Measurements from ENCODE around the gene SOAT2.
"Not testable (repeated sequence)": the region's sequence is repeated elsewhere in the genome, so short reads cannot be mapped to it uniquely, and the experiment has no call there.

Gene SOAT2

DNA sequence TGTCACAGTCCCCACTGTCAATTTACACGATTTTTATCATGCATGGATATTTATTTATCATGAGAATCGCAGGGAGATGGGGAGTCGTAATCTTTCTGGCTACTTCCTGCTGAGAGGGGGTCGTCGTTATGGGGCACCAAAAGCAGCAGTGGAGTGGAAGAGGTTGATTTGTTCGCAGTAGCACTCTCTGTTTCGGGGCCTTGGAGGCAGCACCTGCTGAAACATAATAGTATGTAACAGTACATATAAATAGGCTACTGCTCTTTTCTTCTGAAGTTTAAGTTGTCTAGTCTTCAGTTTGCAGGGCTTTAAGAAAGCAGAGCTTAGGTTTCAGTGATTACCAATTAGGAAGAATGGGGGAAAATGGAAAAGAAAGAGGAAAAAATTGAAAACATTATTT is 3.8 kb downstream of the SOAT2 start:
- TF ChIP-seq EZH2phosphoT487 (IDR thresholded peaks at IDR 0.05; ENCODE audit: low read length) (no peak), EZH2 (optimal IDR thresholded peaks at IDR 0.05; ENCODE audit: low read depth, low read length) (no peak)
- TF ChIP-seq, protein P1, sequence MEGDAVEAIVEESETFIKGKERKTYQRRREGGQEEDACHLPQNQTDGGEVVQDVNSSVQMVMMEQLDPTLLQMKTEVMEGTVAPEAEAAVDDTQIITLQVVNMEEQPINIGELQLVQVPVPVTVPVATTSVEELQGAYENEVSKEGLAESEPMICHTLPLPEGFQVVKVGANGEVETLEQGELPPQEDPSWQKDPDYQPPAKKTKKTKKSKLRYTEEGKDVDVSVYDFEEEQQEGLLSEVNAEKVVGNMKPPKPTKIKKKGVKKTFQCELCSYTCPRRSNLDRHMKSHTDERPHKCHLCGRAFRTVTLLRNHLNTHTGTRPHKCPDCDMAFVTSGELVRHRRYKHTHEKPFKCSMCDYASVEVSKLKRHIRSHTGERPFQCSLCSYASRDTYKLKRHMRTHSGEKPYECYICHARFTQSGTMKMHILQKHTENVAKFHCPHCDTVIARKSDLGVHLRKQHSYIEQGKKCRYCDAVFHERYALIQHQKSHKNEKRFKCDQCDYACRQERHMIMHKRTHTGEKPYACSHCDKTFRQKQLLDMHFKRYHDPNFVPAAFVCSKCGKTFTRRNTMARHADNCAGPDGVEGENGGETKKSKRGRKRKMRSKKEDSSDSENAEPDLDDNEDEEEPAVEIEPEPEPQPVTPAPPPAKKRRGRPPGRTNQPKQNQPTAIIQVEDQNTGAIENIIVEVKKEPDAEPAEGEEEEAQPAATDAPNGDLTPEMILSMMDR (IDR thresholded peaks at IDR 0.05; ENCODE audit: low read length): no peak
- H3K4me1 ChIP-seq (ENCODE audit: low read length): peaks cover 26% of the 10 kb centered on the region
- no peaks in the 10 kb centered on the region for H4K20me1 ChIP-seq (ENCODE audit: insufficient read depth, low read length)
- peak; percentile 51 for DNase-seq
- no peaks in the 10 kb centered on the region for H3K79me2 ChIP-seq (ENCODE audit: low read length)
- H3K4me2 ChIP-seq (ENCODE audit: low read depth, low read length): no peak overlapping the region
- H3K27ac ChIP-seq (ENCODE audit: low read length): peak overlapping the region; percentile 9; the same call in 1 of the 2 replicates
- no peaks in the 10 kb centered on the region for H3K9me3 ChIP-seq (replicated peaks; ENCODE audit: insufficient read depth, low read length)
- no peaks in the 10 kb centered on the region for H3K36me3 ChIP-seq (replicated peaks; ENCODE audit: insufficient read depth, low read length)
- H2AFZ ChIP-seq (ENCODE audit: low read length): no peak overlapping the region
- H3K9me2 ChIP-seq (replicated peaks; ENCODE audit: insufficient read depth, low read length): no peaks in the 10 kb centered on the region
- peaks cover 23% of the 10 kb centered on the region; the same call in 1 of the 2 replicates for H3F3A ChIP-seq (ENCODE audit: insufficient read depth, low read length)
- no peaks in the 10 kb centered on the region for H3K27me3 ChIP-seq (replicated peaks; ENCODE audit: insufficient read depth, low read length)
- no peak overlapping the region for H3K9ac ChIP-seq (ENCODE audit: low read length)
- H3K4me3 ChIP-seq (ENCODE audit: low read length): no peak overlapping the region

DNA sequence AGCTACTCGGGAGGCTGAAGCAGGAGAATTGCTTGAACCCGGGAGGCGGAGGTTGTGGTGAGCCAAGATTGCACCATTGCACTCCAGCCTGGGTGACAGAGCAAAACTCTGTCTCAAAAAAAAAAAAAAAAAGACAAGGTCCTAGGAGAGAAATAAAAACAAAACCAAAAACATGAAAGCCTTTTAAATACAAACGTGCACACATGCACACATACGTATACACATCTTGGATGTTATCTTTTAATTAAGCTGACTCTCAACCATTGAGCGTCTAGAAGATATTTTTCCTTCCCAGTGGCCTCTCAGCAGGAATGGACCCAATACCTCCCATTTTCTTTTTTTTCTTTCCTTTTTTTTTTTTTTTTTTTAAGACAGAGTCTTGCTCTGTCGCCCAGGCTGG is 9.1 kb downstream of the SOAT2 start:
- not testable (repeated sequence) for H3K4me3 ChIP-seq (ENCODE audit: low read length); H3K36me3 ChIP-seq (replicated peaks; ENCODE audit: insufficient read depth, low read length); H3K4me1 ChIP-seq (ENCODE audit: low read length); H3K9ac ChIP-seq (ENCODE audit: low read length); H4K20me1 ChIP-seq (ENCODE audit: insufficient read depth, low read length); H3K27ac ChIP-seq (ENCODE audit: low read length); H3K9me2 ChIP-seq (replicated peaks; ENCODE audit: insufficient read depth, low read length); H3K27me3 ChIP-seq (replicated peaks; ENCODE audit: insufficient read depth, low read length); DNase-seq; H2AFZ ChIP-seq (ENCODE audit: low read length); H3K4me2 ChIP-seq (ENCODE audit: low read depth, low read length); H3K9me3 ChIP-seq (replicated peaks; ENCODE audit: insufficient read depth, low read length); H3F3A ChIP-seq (ENCODE audit: insufficient read depth, low read length); H3K79me2 ChIP-seq (ENCODE audit: low read length)

DNA sequence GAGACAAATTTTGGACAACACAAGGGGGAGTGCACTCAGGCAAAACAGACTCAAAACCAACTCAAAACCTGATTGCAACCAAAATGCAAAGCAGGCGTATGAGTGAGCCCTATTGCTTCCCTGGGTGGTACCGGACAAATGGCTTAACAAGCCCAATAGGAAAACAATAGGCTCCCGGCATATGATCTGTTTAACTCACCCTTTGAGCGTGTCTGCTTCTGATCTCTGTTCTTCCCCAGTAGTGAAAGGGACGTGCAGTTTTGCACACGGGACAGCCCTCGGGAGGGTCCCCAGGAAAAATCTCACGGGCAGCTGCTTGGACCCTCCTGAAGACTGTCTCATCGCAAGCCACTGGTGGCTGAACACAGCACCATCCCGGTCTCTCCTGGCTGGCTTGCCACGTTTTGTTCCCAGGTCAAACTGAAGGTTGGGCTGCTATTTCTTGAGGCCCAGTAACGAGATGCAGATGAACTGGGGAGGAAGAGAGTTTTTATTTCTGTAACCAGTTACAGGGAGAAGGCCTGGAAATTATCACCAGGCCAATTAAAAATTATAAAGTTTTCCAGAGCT is 9.9 kb downstream of the SOAT2 start:
- H3F3A ChIP-seq (ENCODE audit: insufficient read depth, low read length): no peaks in the 10 kb centered on the region
- H3K9me3 ChIP-seq (replicated peaks; ENCODE audit: insufficient read depth, low read length): no peaks in the 10 kb centered on the region
- no peak overlapping the region for H3K4me2 ChIP-seq (ENCODE audit: low read depth, low read length)
- no peak for TF ChIP-seq EZH2phosphoT487 (IDR thresholded peaks at IDR 0.05; ENCODE audit: low read length)
- TF ChIP-seq, protein P1 (IDR thresholded peaks at IDR 0.05; ENCODE audit: low read length): no peak
- TF ChIP-seq EZH2 (optimal IDR thresholded peaks at IDR 0.05; ENCODE audit: low read depth, low read length): no peak
- H4K20me1 ChIP-seq (ENCODE audit: insufficient read depth, low read length): no peaks in the 10 kb centered on the region
- no peaks in the 10 kb centered on the region for H3K79me2 ChIP-seq (ENCODE audit: low read length)
- no peaks in the 10 kb centered on the region for H3K4me1 ChIP-seq (ENCODE audit: low read length)
- H3K9ac ChIP-seq (ENCODE audit: low read length): no peak overlapping the region
- no peaks in the 10 kb centered on the region for H3K36me3 ChIP-seq (replicated peaks; ENCODE audit: insufficient read depth, low read length)
- no peaks in the 10 kb centered on the region for H3K27me3 ChIP-seq (replicated peaks; ENCODE audit: insufficient read depth, low read length)
- no peak overlapping the region for H3K27ac ChIP-seq (ENCODE audit: low read length)
- H3K4me3 ChIP-seq (ENCODE audit: low read length): no peak overlapping the region
- DNase-seq: no peak
- no peaks in the 10 kb centered on the region for H3K9me2 ChIP-seq (replicated peaks; ENCODE audit: insufficient read depth, low read length)
- no peak overlapping the region for H2AFZ ChIP-seq (ENCODE audit: low read length)

DNA sequence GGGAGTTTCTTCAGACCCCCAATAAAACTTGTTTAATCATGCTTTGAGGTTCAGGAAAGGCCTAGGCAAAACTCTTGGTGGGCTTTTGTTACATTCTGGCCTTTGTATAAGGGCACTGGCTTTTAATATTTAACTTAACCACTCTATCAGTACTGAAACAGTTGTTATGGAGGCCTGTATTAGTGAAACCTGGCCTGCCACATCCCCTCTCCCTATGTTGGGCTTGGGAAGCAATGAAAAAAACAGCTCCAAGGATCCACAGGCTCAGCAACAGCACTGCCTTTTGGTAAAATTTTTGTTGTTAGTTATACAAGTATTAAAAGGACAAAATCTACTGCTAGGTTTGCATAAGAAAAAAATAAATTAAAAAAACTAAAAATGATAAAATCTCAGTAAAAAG is 10.7 kb downstream of the SOAT2 start:
- H4K20me1 ChIP-seq (ENCODE audit: insufficient read depth, low read length): no peaks in the 10 kb centered on the region
- H3K4me2 ChIP-seq (ENCODE audit: low read depth, low read length): no peak overlapping the region
- no peak overlapping the region for H2AFZ ChIP-seq (ENCODE audit: low read length)
- no peaks in the 10 kb centered on the region for H3K79me2 ChIP-seq (ENCODE audit: low read length)
- H3K9me3 ChIP-seq (replicated peaks; ENCODE audit: insufficient read depth, low read length): no peaks in the 10 kb centered on the region
- no peaks in the 10 kb centered on the region for H3K9me2 ChIP-seq (replicated peaks; ENCODE audit: insufficient read depth, low read length)
- TF ChIP-seq EZH2 (optimal IDR thresholded peaks at IDR 0.05; ENCODE audit: low read depth, low read length): no peak
- TF ChIP-seq, protein P1 (IDR thresholded peaks at IDR 0.05; ENCODE audit: low read length): no peak
- no peak for TF ChIP-seq EZH2phosphoT487 (IDR thresholded peaks at IDR 0.05; ENCODE audit: low read length)
- DNase-seq: no peak
- H3F3A ChIP-seq (ENCODE audit: insufficient read depth, low read length): no peaks in the 10 kb centered on the region
- no peak overlapping the region for H3K4me3 ChIP-seq (ENCODE audit: low read length)
- no peaks in the 10 kb centered on the region for H3K27me3 ChIP-seq (replicated peaks; ENCODE audit: insufficient read depth, low read length)
- H3K27ac ChIP-seq (ENCODE audit: low read length): no peak overlapping the region
- H3K9ac ChIP-seq (ENCODE audit: low read length): no peak overlapping the region
- H3K4me1 ChIP-seq (ENCODE audit: low read length): no peaks in the 10 kb centered on the region
- no peaks in the 10 kb centered on the region for H3K36me3 ChIP-seq (replicated peaks; ENCODE audit: insufficient read depth, low read length)
